COLO668 (cell line): ENCODE results near the gene CALML6.

Source experiments
- DNase-seq: peaks from one replicate; lab custom pipeline; 2025; ENCODE audit not compliant: unreplicated experiment; lab: John Stamatoyannopoulos, UW

The CALML6 gene

DNA sequence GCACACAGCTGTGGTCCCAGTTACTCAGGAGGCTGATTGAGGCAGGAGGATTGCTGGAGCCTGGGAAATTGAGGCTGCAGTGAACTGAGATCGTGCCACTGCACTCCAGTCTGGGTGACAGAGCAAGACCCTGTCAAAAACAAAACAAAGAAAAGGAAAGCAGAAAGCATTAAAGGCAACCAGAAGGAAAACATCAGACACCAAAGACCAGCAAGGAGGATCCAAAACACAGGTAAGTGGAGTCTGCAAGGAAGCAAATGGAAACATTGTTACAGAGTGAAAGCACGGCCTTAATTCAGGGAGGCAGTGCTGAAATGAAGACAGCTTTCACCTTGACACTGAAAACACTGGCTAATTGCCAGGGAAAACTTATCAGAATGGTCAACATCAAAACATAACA lies 47.7 kb downstream of the CALML6 start:
- DNase-seq, result no peak

DNA sequence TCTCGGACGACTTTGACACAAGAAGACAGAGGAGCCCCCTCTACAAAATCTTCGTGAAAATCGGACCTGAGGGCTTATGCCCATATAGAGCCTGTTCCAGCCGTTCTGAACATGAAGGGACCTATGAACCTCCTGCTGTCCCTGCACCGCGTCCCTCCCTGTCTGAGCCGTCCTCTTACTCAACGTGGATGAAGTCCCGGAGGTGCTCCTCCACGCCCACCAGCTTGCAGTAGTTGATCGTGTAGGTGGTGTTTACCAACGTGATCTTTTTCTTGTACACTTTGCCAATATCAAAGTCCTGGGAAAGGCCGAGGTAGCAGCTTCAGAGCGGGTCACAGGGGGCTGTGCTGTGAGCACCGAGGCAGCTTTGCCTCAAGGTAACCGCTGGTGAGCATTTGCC lies 48.5 kb downstream of the CALML6 start:
- no peak for DNase-seq

DNA sequence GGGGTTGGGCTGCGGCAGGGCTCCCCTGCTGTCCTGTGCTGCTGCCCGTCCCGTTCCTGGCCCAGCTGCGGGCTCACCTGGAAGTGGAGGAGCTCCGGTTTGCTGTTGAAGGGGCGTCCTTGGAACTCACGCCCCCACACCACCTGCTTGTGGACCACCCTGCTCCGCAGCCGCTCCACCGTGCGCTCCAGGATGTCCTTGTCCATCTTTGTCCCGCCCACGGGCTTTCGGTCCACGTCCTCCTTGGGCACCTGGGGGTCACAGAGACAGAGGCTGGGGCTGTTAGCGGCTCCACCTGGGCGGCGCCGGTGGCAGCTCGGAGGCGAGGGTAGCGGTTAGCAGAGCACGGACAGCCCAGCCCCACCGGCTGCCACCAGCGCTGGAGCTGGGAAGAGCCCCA lies 49.8 kb downstream of the CALML6 start:
- no peak for DNase-seq

DNA sequence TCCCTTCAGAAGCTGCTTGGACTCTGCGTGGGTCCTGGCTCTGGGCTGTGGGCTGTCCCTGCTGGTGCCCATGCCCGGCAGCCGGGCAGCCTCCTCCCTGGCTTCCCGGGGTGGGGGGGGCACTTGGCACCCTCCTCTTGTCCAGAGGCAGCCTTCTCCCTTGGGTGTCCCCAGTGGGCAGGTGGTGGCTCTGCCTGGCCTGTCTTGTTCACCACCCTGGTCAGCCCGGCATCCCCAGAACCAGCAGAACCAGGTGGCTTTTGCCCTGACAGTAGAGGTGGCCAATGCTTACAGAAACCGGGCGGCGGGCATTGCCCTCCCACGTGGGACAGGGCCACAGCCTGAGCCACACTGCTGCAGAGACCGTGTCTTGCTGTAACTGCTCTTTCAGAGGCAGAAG lies 50.5 kb downstream of the CALML6 start:
- DNase-seq, result no peak

DNA sequence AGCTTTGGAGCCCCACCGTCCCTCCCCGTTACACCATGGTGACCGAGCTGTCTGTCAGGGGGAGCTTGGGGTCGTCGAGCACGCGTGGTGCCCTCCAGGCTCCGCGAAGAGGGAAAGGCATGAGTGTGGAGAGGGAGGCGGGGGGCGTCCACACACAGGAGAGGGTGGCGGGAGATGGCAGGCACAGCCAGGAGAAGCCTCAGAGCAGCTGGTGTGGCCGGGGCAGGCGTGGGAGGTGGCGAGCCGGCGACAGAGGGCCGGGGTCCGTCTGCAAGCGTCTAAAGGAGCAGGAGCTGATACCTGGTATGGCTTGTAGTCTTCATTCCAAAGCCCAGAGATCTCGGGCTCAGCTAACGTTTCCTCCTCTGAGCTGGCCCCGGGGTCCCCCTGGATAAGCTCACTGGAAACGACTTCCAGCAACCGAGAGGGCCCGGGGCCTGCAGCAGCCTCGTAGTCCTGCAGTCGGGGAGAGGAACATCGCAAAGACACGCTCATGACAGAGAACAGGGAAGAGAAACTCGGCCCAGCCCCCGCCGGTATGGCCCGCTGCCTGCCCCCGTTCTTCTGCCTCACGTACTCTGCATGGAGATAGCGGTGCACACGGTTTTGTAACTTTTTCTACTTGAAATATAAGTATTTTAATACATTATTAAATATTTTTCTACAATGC lies 51.1 kb downstream of the CALML6 start:
- DNase-seq, result no peak
